GM12891 (cell line): ENCODE data around the gene COLEC12.

ENCODE experiments used
- DNase-seq: peaks from one replicate; pipeline ENCODE4 v3.0.0; 2011; ENCODE audit warnings: low spot score; ENCODE audit not compliant: insufficient read length
- FAIRE-seq: peaks from 2 replicates; lab custom pipeline; 2011; peaks lifted over from hg19 to GRCh38; lab: Jason Lieb, UNC
- PAX5 ChIP-seq: IDR thresholded peaks from 2 replicates; pipeline ENCODE4 v1.6.1; 2011; ENCODE audit warnings: low read length, moderate library complexity, mild to moderate bottlenecking; ENCODE audit not compliant: insufficient read depth, severe bottlenecking
- POLR2A ChIP-seq: IDR thresholded peaks from 2 replicates; pipeline ENCODE4 v1.6.1; 2011; ENCODE audit warnings: low read depth, low read length, control low read depth
- POLR2AphosphoS5 ChIP-seq: IDR thresholded peaks from 2 replicates; pipeline ENCODE4 v1.6.1; 2011; ENCODE audit warnings: low read depth, low read length, control low read depth
- POU2F2 ChIP-seq: IDR thresholded peaks from 2 replicates; pipeline ENCODE4 v1.6.1; 2011; ENCODE audit warnings: low read depth, mild to moderate bottlenecking, control low read depth, low read length, moderate library complexity
- SPI1 ChIP-seq: IDR thresholded peaks from 2 replicates; pipeline ENCODE4 v1.6.1; 2011; ENCODE audit warnings: low read depth, low read length, control low read depth
- TAF1 ChIP-seq: IDR thresholded peaks from 2 replicates; pipeline ENCODE4 v1.6.1; 2011; ENCODE audit warnings: low read depth, low read length, control low read depth

The COLEC12 gene

DNA sequence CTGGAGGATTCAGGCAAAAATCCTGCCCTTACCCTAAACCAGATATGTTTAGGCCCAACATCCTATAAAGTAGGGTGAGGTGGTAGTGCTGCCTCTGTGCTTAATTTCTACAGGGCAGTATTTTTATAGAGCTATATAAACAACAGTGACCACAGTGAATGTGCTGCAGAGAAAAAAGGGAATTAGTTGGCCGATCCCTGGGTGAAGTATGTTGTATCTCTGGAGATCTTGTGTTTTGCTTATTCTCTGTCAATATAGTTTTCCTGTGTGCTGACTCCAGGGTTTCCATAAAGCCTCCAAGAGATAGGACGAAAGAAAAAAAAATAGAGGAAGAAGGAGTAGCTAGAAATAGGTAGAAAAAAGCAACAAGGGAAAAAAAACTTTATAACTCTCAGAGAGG is 143.7 kb downstream of the COLEC12 start:
- FAIRE-seq (no peak), DNase-seq (no peak)
- TF ChIP-seq SPI1 = no peak
- TF ChIP-seq TAF1 = no peak
- TF ChIP-seq PAX5 = no peak
- TF ChIP-seq POU2F2 = no peak
- no peak for TF ChIP-seq POLR2A
- TF ChIP-seq POLR2AphosphoS5 = no peak

DNA sequence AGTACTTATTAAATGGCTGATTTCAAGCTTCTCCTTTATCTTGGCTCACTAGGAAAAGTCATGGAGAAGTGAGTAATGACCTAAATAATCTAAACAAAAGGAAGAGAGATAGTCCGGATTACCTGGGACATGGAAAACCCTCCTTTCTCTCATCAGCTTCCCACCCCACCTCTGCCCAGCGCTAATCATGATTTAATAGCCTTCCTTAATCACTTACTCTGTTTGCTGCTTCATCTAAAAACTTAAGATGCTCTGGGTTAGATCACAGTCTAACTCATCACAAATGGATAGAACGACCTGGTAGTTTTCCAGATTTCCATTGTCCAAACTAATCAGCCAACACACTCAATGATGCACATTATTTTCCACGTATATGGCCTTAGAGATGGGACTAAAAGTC is 144.8 kb downstream of the COLEC12 start:
- FAIRE-seq (no peak), DNase-seq (no peak)
- TF ChIP-seq POLR2AphosphoS5 = no peak
- no peak for TF ChIP-seq SPI1
- TF ChIP-seq POLR2A = no peak
- TF ChIP-seq PAX5 = no peak
- TF ChIP-seq TAF1 = no peak
- TF ChIP-seq POU2F2 = no peak

DNA sequence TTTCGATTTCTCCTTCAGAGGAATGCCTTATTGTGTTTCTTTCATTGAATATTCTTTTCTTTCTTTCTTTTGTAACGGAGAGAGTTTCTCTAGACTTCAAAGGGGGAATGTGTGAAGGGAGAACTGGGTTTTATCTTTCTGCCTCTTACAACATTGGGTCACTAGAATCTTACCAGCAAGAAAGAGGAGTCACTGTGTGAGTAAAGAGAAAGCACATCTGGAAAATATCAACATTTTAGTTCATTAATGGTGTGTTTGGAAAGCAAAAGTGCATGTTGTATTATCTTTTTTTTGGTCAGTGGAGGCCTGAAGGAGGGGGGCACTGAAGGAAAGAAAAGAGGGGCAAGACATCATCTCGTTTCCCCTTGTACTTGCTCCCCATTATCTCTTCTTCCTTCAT is 146.0 kb downstream of the COLEC12 start:
- no peak for TF ChIP-seq PAX5
- TF ChIP-seq POU2F2 = no peak
- no peak for TF ChIP-seq SPI1
- TF ChIP-seq TAF1 = no peak
- no peak for TF ChIP-seq POLR2AphosphoS5
- TF ChIP-seq POLR2A = no peak
- no peak for FAIRE-seq
- no peak for DNase-seq

DNA sequence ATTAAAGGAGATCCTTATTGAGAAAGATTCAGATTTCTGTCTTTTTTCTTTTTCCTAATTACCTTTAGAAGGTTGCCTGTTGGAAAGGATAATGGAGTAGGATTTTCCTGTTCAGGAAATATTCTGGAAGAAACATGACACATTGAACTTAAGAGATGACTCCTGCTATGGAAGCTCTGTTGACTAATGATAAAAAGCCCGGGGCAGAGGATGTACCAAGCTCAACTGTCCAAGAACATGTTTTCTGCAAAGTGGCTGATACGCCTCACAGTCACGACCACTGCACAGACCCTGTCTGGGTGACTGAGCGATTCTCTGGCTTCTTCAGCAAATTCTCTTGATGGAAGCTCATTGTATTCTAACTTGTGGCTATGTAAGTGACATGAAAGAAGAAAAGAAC is 146.5 kb downstream of the COLEC12 start:
- FAIRE-seq = no peak
- no peak for TF ChIP-seq POLR2A
- TF ChIP-seq SPI1 = no peak
- no peak for TF ChIP-seq PAX5
- TF ChIP-seq POU2F2 = no peak
- TF ChIP-seq POLR2AphosphoS5 = no peak
- no peak for TF ChIP-seq TAF1
- DNase-seq = no peak

DNA sequence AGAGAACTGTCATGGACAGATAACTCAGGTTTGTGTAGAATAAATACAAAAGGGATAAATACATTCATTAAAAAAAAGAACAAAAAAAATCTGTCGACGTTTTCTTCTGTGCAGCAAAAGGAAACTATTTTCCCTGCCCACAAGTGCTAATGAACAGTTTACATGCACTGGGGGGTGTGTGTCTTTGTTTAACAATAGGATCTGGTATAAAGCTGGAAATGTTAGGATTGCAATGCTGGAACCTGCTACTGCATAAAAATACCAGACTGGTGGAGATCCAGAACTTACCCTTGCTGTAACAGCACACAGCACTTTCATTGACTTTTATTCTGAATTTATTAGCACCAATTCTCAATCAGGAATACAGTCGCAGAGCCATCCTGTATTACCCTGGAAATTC is 148.1 kb downstream of the COLEC12 start:
- no peak for TF ChIP-seq SPI1
- TF ChIP-seq PAX5 = no peak
- TF ChIP-seq POU2F2 = no peak
- no peak for TF ChIP-seq TAF1
- no peak for TF ChIP-seq POLR2A
- no peak for TF ChIP-seq POLR2AphosphoS5
- FAIRE-seq (no peak), DNase-seq (no peak)

DNA sequence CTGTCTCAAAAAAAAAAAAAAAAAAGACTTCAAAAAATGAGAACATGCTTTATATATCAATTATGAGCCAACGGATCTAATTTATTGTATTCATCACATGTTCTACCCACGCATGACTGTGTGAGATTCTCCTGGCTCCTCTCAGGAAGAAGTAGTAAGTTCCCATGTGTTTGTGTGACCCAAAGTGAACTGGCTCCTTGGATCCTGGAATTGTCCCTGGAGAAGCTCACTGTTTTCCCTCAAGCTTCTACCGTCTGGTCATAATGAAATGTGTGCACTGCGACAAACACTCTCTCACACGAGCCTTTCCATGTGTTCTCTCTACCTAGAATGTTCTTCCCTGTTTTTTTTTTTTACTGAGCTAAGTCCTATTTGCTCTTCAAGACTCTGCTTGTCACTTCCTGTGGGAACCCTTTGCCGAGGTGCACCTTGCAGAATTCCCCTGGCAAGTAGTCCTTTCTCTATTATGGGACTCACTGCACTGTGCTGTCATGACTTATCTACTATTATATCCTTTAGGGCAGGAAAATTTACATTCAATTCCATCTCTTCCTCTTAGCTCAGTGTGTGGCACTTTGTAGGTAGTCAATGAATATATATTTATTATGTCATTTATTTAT is 149.4 kb downstream of the COLEC12 start:
- FAIRE-seq (no peak), DNase-seq (no peak)
- no peak for TF ChIP-seq SPI1
- no peak for TF ChIP-seq POU2F2
- no peak for TF ChIP-seq PAX5
- no peak for TF ChIP-seq POLR2AphosphoS5
- no peak for TF ChIP-seq TAF1
- TF ChIP-seq POLR2A = no peak

DNA sequence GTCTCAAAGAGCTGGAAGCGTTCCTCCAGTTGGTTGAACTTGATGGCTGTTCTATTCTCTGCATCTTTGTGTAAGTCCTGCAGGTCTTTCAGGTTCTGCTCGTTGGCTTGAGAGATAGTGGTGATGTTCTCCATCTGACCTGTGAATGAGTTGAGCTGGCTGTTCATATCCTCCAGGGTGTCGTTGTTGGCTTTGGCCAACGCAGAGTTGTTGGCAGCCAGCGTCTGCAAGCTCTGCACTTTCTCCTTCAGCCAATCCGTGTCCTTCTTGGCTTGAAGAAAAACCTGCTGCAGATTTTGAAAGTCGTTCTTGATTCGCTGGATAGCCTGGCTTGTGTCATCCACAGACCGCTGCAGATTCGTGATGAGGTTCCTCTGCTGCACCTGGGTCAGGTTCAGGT is 153.9 kb downstream of the COLEC12 start:
- FAIRE-seq (no peak), DNase-seq (no peak)
- no peak for TF ChIP-seq POLR2A

DNA sequence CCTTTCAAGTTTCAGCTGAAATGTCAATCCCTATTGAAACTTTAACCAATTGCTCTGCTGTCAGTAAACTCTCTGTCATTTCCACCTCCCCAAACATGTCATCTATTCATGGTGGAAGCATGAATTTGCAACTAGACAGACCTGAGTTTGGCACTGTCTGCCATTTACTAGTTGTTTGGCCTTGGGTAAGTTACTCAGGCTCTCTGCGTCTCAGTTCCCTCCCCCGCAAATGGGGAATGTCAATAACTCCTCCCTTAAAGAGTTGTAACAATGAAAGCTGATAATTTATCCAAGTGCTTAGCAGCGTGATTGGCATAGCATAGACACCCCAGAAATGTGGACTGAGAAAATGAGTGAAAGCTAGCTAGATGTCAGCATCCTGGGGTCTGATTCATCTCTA is 159.4 kb downstream of the COLEC12 start:
- no peak for FAIRE-seq
- TF ChIP-seq PAX5 = no peak
- no peak for TF ChIP-seq SPI1
- TF ChIP-seq POLR2A = no peak
- no peak for TF ChIP-seq POLR2AphosphoS5
- TF ChIP-seq TAF1 = no peak
- no peak for TF ChIP-seq POU2F2
- no peak for DNase-seq

DNA sequence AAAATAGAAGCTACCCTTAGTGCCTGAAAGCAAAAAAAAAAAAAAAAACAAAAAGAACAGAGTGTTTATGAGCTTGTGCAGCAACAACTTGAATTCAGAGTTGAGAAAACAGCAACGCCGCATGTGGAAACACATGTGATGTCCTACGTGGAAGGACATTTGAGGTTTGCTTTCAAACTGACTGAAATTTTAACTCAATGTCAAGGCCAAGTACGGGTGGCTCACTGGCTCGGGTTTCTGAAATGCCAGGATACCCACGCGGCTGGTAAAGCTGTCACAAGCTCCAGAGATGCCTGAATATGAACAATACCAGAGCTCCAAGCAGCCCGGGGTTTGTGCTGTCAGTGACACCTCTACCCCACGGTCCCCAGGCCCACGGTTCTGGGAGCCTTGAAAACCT is 160.5 kb downstream of the COLEC12 start:
- no peak for FAIRE-seq
- TF ChIP-seq TAF1 (no peak), POLR2AphosphoS5 (no peak), POLR2A (no peak), PAX5 (no peak), SPI1 (no peak), POU2F2 (no peak)
- DNase-seq = no peak

DNA sequence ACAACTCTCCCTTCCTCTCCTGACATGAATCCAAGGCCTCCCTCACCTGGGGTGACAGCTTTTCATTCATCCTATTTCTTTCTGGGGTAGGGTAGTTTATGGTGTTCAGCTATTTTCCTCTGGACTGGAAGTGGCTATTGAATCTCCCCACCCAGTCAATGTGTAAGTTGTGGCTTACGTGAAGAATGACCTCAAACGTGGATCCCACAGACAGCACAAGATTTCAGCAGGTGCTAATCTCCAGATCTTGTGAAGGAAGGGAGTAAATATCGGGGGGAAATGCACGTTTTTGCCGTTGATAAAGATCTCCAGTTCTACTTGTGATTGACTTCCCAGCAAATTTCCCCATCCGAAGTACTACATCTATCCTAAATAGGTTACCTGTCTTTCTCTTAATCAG is 161.3 kb downstream of the COLEC12 start:
- no peak for FAIRE-seq

More for the DNA sequence above, 161.3 kb downstream of the COLEC12 start:
- TF ChIP-seq TAF1 (no peak), PAX5 (no peak), POLR2A (no peak), POU2F2 (no peak), SPI1 (no peak), POLR2AphosphoS5 (no peak)
- no peak for DNase-seq
